ENCODE data around the gene IARS2. TPM values are rescaled to one million over a fixed set of nuclear protein-coding genes. Genes with fewer than 3 reads are reported as not detected.
A peak's percentile ranks its signal among the peaks of the same experiment; 100 is the strongest.

Gene IARS2
- 72.3 to 73.9 TPM (median 73.6 TPM) in 3 replicates for total RNA-seq (2021)
- Bru-seq, nascent RNA = percentile 74 among the genes with signal in this experiment
- long read RNA-seq, experiment 1, transcript IARS2-201 (23 exons, 3,560 nt) = major isoform, 419 of 486 reads
- long read RNA-seq, experiment 1, partial matches to known transcripts = 46 of 486 reads
- long read RNA-seq, experiment 1, other reads (novel, unspliced or antisense) = 21 of 486 reads
- long read RNA-seq, experiment 2, transcript IARS2-201 (23 exons, 3,560 nt) = major isoform, 58 of 119 reads
- long read RNA-seq, experiment 2, partial matches to known transcripts = 36 of 119 reads
- long read RNA-seq, experiment 2, other reads (novel, unspliced or antisense) = 24 of 119 reads
- long read RNA-seq, experiment 3, transcript IARS2-201 (23 exons, 3,560 nt) = major isoform, 26 of 94 reads
- long read RNA-seq, experiment 3, partial matches to known transcripts = 66 of 94 reads
- long read RNA-seq, experiment 3, other reads (novel, unspliced or antisense) = 2 of 94 reads

DNA sequence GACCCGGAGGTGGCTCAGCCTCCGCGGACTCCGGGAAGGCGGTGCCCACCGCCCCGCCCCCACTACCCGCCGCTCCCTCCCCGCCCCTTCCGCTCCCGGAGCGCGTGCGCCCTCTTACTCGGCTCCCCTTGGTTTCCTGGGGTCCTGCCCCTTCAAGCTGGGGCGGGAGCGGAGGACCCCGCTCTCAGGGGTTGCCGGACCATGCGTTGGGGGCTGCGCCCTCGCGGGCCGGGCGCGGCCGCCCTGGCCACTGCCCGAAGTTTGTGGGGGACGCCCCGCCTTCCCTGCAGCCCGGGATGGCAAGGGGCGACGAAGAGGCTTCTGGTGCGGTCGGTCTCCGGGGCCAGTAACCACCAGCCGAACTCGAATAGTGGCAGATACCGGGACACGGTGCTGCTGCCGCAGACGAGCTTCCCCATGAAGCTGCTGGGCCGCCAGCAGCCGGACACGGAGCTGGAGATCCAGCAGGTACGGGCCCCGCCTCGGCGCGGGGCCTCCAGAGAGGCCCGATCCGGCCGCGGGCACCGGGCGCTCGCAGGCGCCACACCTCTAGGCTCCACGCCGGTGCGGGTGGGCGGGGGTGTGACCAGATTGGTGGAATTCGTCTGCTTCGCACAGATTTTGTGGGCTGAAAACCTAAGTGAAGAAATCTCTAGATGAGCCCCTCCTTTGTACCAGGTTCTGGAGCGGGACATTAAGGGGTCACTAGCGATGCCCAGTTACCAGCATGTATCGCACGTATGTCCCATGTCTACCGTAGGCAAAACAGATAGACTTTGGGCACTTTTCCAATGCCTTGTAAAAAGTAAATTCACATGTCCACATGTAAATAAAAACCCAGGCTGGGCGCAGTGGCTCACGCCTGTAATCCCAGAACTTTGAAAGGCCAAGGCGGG lies at the start of gene IARS2:
TSS of gene IARS2 (plus strand) at position 117 of the 896 bp plus-strand sequence. CDS start at position 202, 85 bp downstream.
- H3K36me3 Mint-ChIP-seq = peaks cover 25% of the 10 kb centered on the region
- H3K4me3 Mint-ChIP-seq = peak within 1 kb of the TSS; percentile 75
- H3K9me3 Mint-ChIP-seq = no peaks in the 10 kb centered on the region
- H3K4me1 Mint-ChIP-seq = peaks cover 9% of the 10 kb centered on the region
- ATAC-seq (peak; percentile 79), DNase-seq (ENCODE audit: low spot score) (peak; percentile 90)
- H3K27me3 Mint-ChIP-seq (ENCODE audit: low read depth) = no peaks in the 10 kb centered on the region
- H3K27ac Mint-ChIP-seq = no peak within 1 kb of the TSS
- CTCF ChIA-PET = interaction anchor here (0.6 to 1.7 kb wide), 2 partner anchors 19 to 48 kb away, joined by 5 to 6 read pairs; partner anchors contain the start of gene EPRS1
- POLR2A ChIA-PET = interaction anchor here (0.7 kb wide), 1 partner anchor 792 kb away, joined by 7 read pairs; no protein-coding TSS in a partner anchor
- TF ChIP-seq IRF2 (CRISPR knock-in tag; IDR thresholded peaks at IDR 0.05; ENCODE audit: borderline replicate concordance, low read depth) (no peak), FOXJ3 (CRISPR knock-in tag; IDR thresholded peaks at IDR 0.05; ENCODE audit: borderline replicate concordance) (no peak), CREM (CRISPR knock-in tag; IDR thresholded peaks at IDR 0.05) (no peak; the same call in 1 of the 2 replicates), TEAD4 (CRISPR knock-in tag; IDR thresholded peaks at IDR 0.05) (no peak), ZNF121 (CRISPR knock-in tag; IDR thresholded peaks at IDR 0.05) (no peak), ETV6 (CRISPR knock-in tag; IDR thresholded peaks at IDR 0.05) (peak; percentile 90), ATF1 (CRISPR knock-in tag; IDR thresholded peaks at IDR 0.05) (no peak), ZNF232 (CRISPR knock-in tag; IDR thresholded peaks at IDR 0.05) (peak; percentile 54), ZBTB21 (CRISPR knock-in tag; IDR thresholded peaks at IDR 0.05; ENCODE audit: borderline replicate concordance) (no peak), ZNF396 (CRISPR knock-in tag; IDR thresholded peaks at IDR 0.05; ENCODE audit: borderline replicate concordance) (no peak), SMAD3 (CRISPR knock-in tag; IDR thresholded peaks at IDR 0.05; ENCODE audit: borderline replicate concordance) (0 out of 2 replicates have a peak, but pooled peaks have one; percentile 13)
- TF ChIP-seq, protein P1, sequence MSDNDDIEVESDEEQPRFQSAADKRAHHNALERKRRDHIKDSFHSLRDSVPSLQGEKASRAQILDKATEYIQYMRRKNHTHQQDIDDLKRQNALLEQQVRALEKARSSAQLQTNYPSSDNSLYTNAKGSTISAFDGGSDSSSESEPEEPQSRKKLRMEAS (CRISPR knock-in tag; IDR thresholded peaks at IDR 0.05) = peak; percentile 85
- TF ChIP-seq, protein P2, sequence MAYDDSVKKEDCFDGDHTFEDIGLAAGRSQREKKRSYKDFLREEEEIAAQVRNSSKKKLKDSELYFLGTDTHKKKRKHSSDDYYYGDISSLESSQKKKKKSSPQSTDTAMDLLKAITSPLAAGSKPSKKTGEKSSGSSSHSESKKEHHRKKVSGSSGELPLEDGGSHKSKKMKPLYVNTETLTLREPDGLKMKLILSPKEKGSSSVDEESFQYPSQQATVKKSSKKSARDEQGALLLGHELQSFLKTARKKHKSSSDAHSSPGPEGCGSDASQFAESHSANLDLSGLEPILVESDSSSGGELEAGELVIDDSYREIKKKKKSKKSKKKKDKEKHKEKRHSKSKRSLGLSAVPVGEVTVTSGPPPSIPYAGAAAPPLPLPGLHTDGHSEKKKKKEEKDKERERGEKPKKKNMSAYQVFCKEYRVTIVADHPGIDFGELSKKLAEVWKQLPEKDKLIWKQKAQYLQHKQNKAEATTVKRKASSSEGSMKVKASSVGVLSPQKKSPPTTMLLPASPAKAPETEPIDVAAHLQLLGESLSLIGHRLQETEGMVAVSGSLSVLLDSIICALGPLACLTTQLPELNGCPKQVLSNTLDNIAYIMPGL (CRISPR knock-in tag; IDR thresholded peaks at IDR 0.05) = peak; percentile 88
- TF ChIP-seq, protein P3, sequence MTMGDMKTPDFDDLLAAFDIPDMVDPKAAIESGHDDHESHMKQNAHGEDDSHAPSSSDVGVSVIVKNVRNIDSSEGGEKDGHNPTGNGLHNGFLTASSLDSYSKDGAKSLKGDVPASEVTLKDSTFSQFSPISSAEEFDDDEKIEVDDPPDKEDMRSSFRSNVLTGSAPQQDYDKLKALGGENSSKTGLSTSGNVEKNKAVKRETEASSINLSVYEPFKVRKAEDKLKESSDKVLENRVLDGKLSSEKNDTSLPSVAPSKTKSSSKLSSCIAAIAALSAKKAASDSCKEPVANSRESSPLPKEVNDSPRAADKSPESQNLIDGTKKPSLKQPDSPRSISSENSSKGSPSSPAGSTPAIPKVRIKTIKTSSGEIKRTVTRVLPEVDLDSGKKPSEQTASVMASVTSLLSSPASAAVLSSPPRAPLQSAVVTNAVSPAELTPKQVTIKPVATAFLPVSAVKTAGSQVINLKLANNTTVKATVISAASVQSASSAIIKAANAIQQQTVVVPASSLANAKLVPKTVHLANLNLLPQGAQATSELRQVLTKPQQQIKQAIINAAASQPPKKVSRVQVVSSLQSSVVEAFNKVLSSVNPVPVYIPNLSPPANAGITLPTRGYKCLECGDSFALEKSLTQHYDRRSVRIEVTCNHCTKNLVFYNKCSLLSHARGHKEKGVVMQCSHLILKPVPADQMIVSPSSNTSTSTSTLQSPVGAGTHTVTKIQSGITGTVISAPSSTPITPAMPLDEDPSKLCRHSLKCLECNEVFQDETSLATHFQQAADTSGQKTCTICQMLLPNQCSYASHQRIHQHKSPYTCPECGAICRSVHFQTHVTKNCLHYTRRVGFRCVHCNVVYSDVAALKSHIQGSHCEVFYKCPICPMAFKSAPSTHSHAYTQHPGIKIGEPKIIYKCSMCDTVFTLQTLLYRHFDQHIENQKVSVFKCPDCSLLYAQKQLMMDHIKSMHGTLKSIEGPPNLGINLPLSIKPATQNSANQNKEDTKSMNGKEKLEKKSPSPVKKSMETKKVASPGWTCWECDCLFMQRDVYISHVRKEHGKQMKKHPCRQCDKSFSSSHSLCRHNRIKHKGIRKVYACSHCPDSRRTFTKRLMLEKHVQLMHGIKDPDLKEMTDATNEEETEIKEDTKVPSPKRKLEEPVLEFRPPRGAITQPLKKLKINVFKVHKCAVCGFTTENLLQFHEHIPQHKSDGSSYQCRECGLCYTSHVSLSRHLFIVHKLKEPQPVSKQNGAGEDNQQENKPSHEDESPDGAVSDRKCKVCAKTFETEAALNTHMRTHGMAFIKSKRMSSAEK (CRISPR knock-in tag; IDR thresholded peaks at IDR 0.05; ENCODE audit: borderline replicate concordance) = no peak
- TF ChIP-seq, protein P4, sequence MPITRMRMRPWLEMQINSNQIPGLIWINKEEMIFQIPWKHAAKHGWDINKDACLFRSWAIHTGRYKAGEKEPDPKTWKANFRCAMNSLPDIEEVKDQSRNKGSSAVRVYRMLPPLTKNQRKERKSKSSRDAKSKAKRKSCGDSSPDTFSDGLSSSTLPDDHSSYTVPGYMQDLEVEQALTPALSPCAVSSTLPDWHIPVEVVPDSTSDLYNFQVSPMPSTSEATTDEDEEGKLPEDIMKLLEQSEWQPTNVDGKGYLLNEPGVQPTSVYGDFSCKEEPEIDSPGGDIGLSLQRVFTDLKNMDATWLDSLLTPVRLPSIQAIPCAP (CRISPR knock-in tag; IDR thresholded peaks at IDR 0.05) = no peak
- TF ChIP-seq, protein P5, sequence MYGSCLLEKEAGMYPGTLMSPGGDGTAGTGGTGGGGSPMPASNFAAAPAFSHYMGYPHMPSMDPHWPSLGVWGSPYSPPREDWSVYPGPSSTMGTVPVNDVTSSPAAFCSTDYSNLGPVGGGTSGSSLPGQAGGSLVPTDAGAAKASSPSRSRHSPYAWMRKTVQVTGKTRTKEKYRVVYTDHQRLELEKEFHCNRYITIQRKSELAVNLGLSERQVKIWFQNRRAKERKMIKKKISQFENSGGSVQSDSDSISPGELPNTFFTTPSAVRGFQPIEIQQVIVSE (CRISPR knock-in tag; IDR thresholded peaks at IDR 0.05; ENCODE audit: borderline replicate concordance) = no peak
- TF ChIP-seq, protein P6, sequence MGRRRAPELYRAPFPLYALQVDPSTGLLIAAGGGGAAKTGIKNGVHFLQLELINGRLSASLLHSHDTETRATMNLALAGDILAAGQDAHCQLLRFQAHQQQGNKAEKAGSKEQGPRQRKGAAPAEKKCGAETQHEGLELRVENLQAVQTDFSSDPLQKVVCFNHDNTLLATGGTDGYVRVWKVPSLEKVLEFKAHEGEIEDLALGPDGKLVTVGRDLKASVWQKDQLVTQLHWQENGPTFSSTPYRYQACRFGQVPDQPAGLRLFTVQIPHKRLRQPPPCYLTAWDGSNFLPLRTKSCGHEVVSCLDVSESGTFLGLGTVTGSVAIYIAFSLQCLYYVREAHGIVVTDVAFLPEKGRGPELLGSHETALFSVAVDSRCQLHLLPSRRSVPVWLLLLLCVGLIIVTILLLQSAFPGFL (CRISPR knock-in tag; IDR thresholded peaks at IDR 0.05; ENCODE audit: borderline replicate concordance) = peak; percentile 74; the same call in 1 of the 2 replicates
- TF ChIP-seq, protein P7, sequence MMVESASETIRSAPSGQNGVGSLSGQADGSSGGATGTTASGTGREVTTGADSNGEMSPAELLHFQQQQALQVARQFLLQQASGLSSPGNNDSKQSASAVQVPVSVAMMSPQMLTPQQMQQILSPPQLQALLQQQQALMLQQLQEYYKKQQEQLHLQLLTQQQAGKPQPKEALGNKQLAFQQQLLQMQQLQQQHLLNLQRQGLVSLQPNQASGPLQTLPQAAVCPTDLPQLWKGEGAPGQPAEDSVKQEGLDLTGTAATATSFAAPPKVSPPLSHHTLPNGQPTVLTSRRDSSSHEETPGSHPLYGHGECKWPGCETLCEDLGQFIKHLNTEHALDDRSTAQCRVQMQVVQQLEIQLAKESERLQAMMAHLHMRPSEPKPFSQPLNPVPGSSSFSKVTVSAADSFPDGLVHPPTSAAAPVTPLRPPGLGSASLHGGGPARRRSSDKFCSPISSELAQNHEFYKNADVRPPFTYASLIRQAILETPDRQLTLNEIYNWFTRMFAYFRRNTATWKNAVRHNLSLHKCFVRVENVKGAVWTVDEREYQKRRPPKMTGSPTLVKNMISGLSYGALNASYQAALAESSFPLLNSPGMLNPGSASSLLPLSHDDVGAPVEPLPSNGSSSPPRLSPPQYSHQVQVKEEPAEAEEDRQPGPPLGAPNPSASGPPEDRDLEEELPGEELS (CRISPR knock-in tag; IDR thresholded peaks at IDR 0.05) = peak; percentile 71; the same call in 1 of the 2 replicates

Data from WTC11 (cell line).